GM18508 (cell line): ENCODE measurements around the gene OR2T27.
"Not testable (repeated sequence)": the region's sequence is repeated elsewhere in the genome, so short reads cannot be mapped to it uniquely, and the experiment has no call there.

Experiments
- ATAC-seq: cut with Tn5 transposase; IDR thresholded peaks from one replicate; pipeline ENCODE4 v1.9.1; 2021; ENCODE audit warnings: moderate number of reproducible peaks; ENCODE audit not compliant: insufficient read depth, unreplicated experiment

OR2T27 gene, protein sequence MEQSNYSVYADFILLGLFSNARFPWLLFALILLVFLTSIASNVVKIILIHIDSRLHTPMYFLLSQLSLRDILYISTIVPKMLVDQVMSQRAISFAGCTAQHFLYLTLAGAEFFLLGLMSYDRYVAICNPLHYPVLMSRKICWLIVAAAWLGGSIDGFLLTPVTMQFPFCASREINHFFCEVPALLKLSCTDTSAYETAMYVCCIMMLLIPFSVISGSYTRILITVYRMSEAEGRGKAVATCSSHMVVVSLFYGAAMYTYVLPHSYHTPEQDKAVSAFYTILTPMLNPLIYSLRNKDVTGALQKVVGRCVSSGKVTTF

DNA sequence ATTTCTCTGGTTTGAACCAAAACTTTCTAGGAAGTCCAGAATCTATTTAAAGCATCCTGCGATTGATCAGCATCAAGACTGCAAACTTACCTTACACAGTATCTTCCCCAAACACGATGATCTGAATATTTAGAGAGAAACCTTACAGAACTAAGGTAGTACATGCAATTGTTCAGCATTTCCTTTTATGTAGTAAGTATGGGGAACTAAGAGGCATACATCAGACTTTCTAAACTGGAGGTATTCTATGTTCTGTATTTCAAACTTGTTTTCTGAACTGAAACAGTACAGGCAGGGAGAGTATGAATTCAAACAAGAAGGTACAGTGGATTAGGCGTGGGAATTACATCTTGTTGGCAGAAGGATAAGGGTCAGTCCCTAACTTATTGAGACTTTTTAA lies at the start of gene OR2T27:
TSS of gene OR2T27 (minus strand) at position 175 of the 400 bp plus-strand sequence. CDS start 4,644 bp downstream, outside the sequence.
- peak; percentile 34 for ATAC-seq

DNA sequence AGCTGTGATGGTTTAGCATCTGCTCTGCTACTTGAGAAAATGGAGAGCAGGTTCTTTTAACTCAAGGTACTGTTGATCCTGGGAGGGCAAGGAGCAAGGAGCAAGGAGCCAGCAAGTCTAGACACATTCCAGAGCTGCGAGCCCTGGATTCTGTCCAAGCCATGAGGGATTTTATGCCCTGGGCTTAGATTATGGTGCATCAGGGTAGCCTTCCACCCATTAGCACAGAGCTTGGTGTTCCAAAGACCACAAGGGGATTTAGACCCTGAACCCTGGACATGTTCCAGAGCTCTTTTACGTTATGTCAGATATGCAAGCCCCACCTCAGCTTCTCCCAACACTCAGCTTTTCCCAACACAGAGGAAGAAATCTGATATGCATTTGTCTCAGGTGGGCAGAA lies 49.3 kb upstream of the OR2T27 start:
- ATAC-seq = no peak

DNA sequence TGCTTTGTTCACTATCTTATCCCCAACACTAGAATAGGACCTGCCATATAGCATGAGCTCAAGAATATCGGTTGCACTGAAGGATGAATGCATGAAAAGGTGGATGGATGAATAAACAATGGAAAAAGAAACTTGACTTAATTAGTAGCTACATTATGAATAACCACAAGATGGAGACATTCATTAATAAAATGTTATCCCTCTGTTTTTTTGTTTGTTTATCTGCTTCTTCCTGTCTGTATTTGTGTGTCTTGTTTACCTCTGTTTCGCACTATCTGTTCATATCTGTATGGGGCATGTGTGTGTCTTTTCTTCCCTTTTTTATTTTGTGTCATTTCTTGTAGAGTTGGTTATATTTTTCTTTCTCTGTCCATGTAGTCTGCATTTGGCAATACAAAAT lies 48.3 kb upstream of the OR2T27 start:
- ATAC-seq = no peak

GRCh38 chr1:248702714-248703113 lies 47.4 kb upstream of the OR2T27 start, which contains the start of gene OR14I1:
Gene OR14I1, minus strand, starts transcription at chr1:248702766.
- ATAC-seq = no peak

DNA sequence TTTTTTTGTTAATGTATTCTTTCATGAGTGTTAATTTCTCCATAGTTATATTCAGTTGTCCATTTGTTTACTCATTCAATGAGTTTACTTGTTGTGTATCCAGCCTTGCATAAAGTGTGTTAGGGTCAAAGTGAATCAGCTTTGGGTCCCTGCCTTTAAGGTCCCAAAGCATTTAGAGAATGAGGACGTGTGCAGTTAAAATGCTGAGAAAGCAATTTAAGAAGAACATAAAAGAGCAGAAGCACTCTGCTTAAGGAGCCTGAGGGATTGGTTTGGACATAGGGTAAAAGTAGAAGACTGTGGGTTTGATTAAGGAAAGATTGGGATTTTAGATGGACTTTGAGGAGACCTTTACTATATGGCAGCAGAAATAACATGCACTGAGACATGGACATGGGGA lies 43.8 kb upstream of the OR2T27 start:
- ATAC-seq = no peak

GRCh38 chr1:248697907-248698306 lies 42.6 kb upstream of the OR2T27 start:
- no peak for ATAC-seq

DNA sequence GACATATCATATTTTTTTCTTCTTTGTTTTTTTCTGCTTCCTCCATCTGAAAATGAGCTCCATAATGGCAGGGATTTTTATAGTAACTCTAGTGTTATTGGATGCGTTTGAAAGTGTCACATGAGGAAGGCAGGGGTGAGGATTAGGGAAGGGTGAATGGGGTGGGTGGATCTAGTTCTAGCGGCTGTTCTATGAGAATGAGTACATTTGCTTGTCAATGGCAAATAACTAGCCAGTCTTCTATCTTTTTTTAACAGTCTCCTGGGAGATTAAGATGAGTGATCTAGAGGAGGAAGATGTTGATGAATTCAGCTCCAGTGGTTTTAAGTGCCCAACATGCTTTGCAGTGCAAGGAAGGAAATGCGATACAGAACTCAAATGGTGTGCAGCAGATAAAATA lies 41.4 kb upstream of the OR2T27 start:
- ATAC-seq = no peak

GRCh38 chr1:248696261-248696660 lies 40.9 kb upstream of the OR2T27 start:
- no peak for ATAC-seq

DNA sequence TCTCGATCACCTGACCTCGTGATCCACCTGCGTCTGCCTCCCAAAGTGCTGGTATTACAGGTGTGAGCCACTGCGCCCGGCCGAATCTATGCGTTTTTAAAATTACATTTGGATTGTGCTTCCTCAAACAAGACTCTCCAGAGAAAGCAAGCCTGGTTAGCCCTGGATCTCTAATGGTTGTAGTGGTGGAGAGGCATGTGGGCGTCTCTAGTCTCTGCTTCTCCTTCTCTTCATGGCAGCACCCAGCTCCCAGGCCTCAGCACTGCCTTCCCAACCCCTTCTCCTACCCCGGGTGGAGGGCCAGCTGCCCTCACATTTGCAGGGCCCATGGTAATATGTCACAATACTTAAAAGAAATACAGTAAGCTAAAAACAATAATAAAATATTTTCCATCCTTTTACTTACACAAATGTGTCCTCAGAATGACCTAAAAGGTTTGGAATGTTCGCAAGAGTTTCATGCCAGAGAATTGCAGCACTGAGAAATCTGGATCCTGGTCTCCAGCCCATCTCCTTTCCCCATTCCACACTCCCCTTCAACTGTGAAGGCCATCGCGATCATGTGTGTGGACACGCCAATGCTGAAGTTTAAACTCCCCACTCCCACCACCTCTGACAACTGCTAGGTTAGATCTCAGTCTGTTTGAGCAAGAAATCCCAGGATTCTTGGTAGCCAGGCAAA lies 40.3 kb upstream of the OR2T27 start:
- ATAC-seq = no peak

DNA sequence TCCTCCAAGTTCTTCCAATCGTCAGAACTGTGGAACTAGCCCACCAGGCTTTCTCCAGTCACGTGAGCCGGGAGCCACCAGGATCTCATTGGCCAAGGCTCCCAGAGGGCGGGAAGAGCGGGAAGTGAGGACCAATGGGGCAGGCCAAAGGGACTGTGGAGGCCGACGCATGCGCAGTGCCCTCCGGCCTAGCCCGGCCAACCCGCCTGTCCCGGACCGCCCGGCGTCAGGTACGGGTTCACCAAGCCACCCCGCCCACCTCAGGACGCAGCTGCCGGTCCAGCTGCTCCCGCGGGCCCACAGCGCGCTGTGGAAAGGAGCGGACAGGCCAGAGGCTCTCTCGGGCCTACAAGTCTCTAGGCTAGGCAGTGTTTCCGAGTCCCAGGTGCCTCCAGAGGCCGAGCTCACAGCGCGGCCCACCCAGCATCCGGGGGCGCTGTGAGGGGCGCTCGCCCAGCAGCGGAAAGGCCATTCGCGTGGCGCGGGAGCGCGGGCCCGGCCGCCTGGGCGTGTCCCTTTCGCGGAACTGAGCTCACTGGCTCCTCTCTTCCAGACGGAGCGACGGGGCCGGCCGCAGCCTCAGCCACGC lies 36.3 kb upstream of the OR2T27 start:
- no peak for ATAC-seq

GRCh38 chr1:248688527-248689298 lies 33.4 kb upstream of the OR2T27 start:
- peak; percentile 61 for ATAC-seq

GRCh38 chr1:248686815-248687214 lies 31.5 kb upstream of the OR2T27 start:
- ATAC-seq = peak; percentile 76

DNA sequence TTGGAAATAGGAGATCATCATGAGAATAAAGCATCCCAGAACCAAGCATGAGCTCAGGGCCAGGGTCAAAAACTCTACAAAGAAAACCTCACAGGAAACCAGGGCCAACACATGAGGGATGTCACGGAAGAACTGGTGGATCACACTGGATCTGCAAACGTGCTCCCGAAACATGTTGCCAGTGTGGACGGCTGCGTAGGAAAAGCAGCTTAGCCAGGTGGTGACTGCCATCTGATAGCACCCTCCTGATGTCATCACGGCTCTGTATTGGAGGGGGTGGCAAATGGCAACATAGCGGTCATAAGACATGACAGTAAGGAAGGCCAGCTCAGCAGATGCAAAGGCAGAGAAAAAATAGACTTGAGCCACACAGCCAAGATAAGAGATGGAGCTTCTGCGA lies 26.3 kb upstream of the OR2T27 start:
- ATAC-seq = no peak

- no peak for ATAC-seq
These were observed 14.7 kb upstream of the OR2T27 start for GRCh38 chr1:248670003-248670402.

GRCh38 chr1:248663453-248664328 lies 8.4 kb upstream of the OR2T27 start:
- ATAC-seq = peak; percentile 93

DNA sequence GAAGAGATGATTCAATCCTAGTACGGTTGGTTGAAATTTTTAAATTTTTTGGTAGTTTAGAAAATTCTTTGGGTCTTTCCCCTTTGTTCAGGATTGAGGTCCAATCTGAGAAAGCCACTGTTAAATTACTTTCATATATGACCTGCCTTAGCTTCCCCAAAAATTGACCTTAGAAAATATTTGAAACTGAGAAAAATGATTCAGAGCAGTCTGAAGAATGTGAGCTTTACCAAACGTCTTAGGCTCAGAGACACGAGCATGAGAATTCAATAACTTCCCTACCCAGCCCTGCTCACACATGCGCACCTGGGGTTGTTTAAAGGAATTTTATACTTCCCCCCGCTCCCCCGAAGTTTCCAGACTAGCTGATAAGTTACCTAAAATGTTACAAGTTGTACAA lies 1.5 kb upstream of the OR2T27 start:
- peak; percentile 35 for ATAC-seq

GRCh38 chr1:248648770-248649536 lies 6.4 kb downstream of the OR2T27 start:
- not testable (repeated sequence) for ATAC-seq

DNA sequence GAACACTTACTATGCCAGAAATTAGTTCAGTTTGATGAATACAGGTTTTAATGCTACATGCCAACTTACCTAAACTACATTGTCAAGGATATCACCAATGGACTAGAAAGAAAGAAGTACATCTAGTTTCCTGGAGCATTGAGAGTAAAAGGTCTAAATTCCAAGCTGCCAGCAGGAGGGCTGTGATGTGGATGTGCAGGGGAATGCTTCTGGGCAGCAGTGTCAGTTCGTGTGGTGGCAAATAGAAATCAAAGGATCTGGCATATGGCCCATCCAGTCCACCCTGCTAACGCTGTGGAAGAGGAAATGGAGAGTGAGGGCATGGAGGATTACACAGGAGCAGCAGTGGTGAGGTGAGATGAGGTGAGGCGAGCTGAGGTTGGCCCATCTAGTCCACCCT lies 10.2 kb downstream of the OR2T27 start, which contains the start of gene OR2T35:
TSS of gene OR2T35 (minus strand) at position 101 of the 400 bp plus-strand sequence. CDS start 6,020 bp downstream, outside the sequence.
- not testable (repeated sequence) for ATAC-seq
